Activated CD4-positive, CD25-positive, alpha-beta regulatory T cell treated with anti-CD3 and anti-CD28 coated beads, Interleukin-2, amount 50 U/mL, for 16 hours (primary cell): ENCODE data around the gene TMEM132C.

ENCODE experiments used
- DNase-seq: peaks from one replicate; pipeline ENCODE4 v3.0.0-alpha.2; 2020; ENCODE audit warnings: low read depth, low spot score

The TMEM132C gene

DNA sequence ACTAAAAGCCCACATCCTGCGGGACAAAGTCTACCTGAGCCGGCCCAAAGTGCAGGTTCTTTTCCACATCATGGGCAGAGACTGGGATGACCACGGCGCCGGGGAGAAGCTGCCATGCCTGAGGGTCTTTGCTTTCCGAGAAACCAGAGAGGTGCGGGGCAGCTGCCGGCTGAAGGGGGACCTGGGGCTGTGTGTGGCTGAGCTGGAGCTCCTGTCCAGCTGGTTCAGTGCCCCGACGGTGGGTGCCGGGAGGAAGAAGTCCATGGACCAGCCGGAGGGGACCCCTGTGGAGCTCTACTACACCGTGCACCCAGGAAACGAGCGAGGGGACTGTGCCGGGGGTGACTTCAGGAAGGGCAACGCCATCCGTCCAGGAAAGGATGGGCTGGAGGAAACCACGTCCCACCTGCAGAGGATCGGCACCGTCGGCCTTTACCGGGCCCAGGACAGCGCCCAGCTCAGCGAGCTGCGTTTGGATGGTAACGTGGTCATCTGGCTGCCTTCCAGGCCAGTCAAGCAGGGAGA, 148.1 kb downstream of the TMEM132C start:
- DNase-seq = no peak

DNA sequence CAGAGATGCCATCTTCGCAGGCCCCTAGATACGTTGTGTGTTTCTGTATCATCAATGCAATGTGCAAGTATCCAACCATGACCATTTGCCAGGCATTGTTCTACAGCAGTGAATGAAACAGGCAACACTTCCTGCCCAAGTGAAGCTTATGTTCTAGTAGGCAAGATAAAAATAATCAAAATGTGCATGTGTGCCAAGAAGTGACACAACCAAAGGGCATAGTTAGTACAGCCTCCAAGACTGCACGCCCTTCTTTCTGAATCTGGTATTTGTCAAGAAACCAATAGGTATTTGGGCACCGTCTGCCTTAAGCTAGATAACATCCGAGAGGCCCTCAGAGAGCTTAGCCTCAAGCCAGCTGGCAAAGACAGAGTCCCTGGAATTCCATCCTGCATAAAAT, 152.0 kb downstream of the TMEM132C start:
- DNase-seq = no peak

DNA sequence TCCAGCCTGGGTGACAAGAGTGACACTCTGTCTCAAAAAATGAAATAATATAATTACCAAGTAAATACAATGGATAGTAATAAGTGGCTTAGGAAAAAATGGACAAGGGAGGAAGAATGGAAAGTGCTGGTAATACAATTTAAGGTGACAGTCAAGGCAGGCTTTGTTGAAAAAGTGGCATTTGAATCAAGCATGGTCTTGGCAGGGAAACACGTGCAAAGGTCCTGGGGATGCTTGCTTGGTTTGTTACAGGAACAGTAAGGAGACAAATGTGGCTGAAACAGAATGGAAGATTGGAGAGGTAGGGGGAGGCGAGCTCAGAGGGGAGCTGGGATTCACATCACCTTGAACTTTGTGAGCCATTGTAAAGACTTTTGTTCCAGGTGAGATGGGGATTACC, 153.2 kb downstream of the TMEM132C start:
- no peak for DNase-seq

DNA sequence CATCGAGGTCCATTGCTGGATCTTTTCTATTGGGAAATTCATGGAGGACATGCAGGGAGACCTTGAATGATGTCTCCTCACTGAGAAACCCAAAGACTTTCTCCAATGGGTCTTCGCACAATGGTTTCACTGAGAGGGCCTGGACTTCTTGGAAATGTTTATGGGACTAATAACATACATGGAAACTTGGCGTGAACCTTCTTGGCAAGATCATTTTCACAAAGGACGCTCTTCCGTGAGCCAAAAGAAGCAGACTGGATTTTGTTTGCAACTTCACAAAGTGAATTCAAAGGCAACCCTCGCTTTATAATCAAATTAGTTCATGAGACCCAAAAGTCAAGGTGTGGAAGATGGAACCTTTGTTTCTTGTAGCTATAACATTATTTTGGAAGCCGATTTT, 154.4 kb downstream of the TMEM132C start:
- no peak for DNase-seq

DNA sequence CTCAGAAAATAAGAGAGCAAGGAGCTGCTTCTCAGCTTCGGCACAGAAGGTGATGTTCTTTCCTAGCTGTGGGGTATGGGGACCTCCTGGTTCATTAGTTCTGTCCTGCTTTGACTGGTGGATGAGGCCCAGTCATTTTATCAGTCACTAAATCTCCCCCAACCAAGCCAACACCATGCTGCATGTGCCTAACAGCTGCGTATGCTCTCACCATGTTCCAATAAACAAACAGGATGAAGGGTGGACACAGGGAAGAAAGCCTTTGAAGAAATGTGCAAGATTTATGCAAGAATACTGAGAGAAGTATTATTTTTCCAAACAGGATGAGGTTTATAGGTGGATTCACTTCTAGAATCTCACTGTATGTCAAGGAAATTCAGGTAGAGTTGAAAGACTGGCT, 156.2 kb downstream of the TMEM132C start:
- no peak for DNase-seq

DNA sequence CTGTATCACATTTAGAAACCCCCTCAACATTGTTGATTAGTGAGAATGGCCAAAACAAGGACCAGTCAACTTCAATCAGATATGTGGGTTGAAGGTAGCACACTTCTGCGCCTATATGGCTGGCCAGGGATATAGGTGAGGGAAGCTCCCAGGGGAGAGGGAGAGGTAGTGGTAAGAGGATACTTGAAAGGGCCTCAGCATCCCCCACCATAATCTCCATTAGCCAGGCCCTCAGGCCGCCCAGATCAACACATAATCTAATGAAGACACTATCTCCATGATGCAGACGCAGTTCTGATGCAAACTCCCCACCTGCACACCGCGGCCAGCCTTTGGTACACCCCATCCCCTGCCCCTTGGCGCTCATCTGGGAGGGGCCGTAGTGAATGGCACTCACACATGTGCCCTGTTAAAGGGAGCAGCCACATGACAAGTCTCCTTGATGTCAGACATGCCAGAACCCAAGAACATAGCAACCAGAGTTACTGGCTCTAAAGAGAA, 158.0 kb downstream of the TMEM132C start:
- no peak for DNase-seq

DNA sequence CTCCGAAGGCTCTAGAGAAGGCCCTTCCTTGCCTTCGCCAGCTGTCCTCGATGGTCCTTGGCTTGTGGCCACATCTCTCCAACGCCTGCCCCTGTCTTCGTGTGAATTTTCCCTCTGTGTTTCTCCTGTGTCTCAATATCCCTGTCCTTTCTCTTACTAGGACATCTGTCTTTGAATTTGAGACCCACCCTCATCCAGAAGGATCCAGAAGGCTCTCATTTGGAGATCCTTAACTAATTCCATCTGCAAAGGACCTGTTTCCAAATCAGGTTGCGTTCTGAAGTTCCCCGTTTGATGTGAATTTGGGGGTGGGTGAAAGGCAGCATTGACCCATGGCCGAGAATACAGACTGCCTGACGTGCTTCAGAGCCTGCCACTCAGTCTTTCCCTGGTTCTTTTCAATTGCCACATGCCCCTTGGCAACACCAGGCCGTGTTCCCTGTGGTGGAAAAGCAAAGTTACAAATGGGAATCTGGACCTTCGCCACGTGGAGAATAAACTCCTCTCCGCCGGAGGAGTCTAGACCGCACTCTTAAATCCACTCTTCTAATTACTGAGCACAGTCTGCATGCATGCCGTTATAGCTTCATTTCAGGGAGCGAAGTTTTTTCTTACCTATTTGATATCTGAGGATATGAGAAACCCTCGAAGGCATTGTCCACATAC, 158.8 kb downstream of the TMEM132C start:
- no peak for DNase-seq

DNA sequence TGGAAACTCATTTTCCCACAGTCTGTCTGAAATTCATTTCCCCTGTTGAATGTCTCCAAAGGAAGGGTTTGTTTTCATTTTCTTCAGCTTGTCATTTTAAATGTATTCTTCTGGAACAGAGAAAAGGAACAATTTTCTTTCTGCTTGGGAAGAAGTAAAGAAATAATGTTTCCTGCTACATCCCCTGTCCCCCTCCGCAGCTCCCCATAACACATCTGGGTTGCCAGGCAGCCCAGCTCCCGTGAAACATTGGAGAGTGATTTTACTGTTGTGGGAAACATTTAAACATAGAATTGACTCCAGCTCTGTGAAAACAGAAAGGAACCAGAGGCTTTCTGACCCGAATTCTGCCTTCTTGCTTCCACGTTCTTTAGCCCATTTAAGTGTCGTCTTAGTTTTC, 159.5 kb downstream of the TMEM132C start:
- DNase-seq = no peak

DNA sequence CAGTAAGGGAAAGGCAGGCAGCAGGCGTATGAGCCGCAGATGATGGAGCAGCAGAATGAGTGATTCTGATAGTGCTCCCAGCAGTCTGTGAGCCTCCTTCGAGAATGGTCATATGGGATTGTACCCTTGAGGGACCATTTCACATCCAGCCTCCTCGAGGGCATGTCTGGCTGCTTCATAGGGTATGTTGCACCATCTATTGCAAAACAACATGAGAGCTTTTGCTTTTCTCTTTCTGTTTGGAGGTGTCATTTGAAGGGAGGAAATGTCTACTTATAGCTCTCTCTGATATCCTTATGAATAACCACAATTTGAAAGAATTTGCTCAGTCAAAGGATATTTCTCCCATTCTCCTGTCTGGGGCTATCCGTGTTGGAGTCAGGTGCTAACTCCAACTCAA, 172.8 kb downstream of the TMEM132C start:
- no peak for DNase-seq

DNA sequence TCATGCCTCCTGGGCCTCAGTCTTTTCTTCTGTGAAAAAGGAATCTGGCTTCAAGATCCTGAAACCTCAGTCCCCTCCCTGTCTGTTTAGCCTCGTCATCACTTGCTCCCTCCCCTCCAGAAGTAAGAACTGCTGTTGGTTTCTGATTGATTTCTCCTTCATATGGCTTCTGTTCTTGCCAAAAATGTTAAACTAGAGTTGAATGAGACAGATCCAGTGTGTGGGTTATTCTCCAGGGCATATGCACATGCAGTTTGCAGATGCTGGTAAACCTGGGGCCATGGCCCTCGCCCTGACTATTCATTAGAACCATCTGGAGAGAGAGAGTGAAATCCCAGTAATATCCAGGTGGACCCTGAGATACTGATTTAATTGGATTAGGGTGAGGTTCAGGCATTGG, 175.1 kb downstream of the TMEM132C start:
- DNase-seq = no peak

DNA sequence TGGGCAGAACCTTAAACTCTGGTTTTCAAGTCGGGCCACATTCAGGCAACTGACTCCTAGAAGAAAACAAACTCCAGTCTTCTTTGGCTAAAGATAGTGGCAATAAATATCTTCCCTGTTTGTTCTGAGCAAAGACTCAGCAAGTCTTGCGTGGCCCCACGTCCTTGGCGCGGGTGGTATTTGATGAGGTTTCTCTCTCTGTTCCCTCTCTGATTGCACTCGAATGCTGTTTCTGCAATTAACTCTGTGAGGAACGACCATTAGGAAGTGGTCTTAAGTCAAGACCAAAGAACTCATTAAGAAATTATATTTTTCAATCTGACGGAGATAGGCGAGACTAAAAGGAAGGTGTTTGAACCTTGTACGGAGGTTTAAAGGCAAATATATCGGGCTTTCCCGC, 177.6 kb downstream of the TMEM132C start:
- no peak for DNase-seq

DNA sequence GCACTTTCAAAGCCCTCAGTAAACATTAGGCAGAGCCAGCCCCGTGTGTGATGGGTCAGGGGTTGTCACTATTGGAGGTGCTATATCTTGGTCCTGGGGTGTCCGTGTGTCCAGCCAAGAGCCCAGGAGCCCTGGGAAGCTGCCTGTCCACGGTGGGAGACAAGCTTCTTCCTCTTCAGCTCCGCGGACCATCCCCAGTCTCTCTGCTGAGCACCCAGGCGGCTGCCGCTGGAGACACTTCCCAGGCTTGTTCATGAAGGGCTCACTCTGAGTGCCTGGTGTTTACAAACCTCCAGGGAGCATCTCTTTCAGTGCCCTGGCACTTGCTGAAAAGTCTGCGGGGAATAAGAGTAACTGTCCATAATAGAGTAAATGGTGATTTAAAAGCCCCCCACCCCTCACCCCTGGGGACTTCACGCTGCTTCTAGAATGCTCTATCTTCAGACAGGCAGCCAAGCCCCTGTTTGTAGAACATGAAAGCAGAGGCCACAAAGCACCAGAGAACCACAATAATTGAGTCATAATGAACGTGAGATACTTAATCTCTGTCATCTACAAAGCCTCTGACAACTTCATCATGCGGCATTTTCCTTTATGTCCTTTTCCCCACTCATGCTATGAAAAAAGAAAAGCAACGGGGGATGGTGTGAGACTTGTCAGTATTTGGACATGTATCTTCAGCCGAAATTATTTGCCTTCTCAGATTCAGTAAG, 178.6 kb downstream of the TMEM132C start:
- no peak for DNase-seq

DNA sequence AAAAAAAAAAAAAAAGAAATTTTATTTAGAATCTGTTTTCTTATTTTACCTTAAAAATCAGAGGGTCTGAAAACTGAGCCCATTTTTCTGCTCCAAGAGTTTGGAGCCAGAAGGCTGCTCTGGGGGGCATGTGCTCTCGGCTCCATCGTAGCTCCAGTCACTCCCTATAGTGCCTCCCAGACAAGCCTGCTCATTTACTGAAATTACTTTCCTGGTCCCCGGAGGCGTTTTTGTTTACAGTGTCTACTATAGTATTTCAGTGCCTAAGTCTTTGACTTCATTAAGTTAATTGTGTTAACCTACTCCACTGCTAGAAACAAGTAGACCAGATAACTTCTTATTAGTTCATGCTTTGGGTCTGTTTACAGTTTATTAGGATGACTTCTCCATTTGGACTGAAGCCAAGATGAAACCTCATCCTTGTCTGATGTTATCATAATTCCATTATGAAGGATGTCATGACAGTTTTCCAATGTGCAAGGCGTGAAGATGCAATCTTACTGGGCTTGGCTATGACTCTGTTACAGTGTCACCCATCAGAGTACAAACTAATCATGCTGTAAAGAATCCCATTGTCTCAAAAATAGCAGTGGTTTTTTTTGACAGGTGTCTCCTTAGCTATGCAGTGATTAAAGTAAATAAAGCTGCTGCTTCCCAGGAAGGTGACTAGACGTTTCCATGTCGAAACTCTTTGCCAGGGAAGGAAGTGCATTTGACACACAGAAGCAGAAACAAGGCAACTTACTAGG, 182.3 kb downstream of the TMEM132C start:
- no peak for DNase-seq

DNA sequence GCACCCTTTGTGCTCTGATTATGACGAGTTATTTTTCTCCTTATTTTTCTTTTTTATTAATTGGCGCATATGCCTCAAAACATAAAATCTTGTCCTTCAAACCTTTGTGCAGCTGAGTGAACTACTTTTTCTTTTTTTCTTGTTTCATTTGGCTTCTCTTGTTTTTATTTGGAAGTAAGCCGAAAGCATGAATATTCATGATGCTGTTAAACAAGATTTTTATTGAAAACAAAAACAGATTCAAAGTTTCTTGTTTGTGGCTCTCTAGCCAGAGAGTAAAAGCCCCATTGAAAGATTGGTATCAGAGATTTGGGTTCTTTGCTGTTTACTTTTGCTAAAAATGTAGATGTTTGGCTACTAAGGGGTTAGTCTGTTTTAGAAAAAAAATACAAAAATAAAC, 183.8 kb downstream of the TMEM132C start:
- no peak for DNase-seq

DNA sequence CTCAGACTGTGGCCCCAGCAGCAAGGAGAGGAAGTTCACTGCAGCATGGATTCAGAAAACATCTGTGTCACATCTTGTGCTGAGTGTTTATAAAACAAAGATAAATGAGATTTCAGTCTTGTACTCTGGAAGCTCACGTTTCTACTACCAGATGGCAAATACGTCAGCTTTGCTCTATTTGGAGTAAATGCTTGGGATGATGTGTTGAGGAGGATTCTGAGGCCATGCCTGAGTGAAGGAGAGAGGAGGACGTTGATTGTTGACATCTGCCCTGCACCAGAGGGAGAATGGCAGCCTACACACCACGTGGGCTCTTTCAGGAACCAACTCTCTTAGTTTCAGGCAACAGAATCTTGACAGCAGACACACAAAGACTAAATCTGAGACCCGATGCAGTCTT, 188.9 kb downstream of the TMEM132C start:
- DNase-seq = no peak

DNA sequence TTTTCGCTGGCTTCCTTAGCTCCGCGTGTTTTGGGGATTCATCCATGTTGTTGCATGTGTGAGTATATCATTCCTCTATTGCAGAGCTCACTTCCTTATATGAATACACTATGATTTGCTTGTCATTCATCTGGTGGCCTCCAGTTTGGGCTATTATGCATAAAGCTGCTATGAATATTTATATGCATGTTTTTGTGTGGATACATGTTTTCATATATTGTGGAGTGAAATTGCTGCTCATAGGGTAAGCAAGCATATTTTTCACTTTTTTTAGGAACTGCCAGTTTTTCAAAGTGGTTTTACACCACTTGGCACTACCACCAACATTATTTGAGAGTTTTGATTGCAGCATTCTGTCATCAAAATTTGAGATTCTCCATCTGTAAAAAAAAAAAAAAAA, 190.0 kb downstream of the TMEM132C start:
- DNase-seq = no peak

DNA sequence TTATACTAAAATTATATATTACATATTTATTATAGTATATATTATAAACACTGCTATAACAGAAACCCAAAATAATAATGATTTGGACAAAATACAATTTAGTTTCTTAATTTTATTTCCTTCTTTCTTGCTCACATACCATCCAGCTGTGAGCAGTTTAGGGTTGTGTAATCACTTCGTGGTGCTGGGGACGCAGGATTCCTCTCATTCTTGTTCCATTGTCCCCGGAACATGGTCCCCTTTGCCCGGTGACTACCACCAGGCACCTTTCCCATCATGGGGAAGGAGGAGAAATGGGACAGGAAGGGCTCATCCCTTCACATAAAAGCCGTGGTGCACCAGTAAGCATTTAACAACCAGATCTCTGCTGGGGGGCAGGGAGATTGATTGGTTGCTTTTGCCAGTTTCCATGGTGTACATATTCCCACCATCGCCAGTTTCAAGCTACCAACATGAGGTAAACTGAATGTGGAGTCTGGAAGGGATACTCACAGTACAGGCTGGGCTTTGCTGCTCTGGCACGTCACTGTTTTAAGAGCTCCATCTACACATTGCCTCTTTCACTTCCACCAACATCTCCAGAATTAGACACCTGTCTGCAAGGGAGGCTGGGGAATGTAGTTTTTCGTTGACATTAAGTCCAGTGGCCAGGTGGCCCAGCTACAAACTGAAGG, 191.5 kb downstream of the TMEM132C start:
- DNase-seq = no peak

DNA sequence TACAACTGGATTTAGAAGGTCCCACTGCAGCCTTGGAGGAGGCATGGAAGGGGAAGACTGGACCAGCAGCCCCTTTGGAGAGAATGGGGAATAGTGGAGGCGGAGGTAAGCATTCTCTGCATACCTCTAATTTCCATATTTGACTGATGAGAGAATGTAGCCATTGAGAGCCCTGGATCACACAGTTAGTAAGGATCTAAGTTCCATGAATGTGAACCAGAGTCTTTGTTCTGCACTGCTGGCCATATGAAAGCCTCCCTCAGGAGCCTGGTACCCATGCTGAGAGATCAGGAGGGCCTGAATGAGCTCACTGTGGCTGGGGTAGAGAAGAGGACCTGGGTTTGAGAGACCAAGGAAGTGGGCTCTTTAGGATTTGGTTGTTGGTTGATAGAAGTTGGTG, 192.1 kb downstream of the TMEM132C start:
- DNase-seq = no peak

DNA sequence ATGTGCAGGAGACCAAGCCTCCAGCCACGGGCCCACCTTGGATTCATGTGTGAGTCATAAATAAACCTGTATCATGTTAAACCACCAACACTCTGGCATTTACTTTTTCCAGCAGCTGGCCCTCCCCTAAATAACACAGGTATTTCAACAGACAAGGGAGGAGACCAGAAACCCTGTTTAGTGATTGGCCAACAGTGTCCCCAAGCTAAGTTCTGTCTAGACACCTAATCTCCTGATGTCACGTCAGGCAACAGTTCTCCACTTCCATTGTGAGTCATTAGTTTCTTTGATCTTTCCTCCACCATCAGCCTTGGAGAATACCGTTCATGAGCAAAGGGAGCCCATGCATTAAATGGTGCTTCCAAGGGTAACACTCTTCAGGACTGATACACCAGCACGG, 196.9 kb downstream of the TMEM132C start:
- no peak for DNase-seq

DNA sequence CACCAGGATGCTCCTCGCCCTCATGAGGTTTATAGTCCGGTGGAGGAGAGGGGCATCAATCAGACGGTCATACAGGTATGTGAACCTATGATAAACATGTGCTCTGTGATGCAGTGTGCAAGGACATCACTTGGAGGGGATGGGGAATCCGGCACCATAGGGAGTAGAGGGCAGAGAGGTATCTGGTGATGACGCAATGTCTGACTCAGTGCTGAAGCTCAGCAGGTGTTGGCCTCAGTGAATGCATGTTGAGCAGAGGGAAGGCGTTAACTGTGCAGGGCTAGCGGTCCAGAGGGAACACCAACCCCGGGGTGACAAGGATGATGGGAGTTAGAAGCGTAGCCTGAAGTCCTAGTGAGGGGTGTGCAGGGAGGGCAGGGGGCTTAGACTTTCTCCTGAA, 200.9 kb downstream of the TMEM132C start:
- DNase-seq = no peak

DNA sequence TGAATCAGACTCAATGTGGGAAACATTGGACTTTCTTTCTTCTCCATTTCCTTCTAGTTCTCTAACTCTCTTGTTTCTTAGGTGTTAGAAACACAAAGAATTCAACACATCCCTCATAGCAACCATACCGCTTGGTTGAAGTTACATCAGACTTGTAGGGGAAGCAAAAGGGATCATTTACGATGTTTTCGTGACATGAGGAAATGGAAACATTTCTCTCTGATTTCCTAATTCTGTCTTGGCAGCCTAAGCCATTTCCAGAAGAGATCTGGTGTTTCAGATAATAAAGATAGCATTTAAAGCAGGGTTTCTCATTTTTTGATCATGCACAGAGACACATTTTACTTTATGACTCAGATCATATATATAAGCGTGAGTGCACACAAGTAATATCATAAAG, 202.0 kb downstream of the TMEM132C start:
- no peak for DNase-seq

DNA sequence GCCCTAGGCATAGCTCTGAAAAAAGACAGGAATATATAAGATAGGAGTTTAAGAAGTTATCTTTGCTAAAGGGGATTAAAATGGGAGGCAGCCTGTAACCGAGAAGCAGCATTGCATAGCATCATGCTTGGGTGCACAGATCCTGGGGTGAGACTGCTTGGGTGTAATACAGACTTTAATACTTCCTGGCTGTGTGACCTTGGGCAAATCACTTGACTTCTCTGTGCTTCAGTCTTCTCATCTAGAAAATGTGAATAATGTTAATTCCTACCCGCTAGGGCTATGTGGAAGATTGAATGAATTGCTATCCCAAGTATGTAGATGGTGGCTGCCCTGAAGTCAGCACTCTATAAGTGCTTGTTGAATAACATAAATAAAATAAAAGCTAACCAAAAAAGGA, 204.5 kb downstream of the TMEM132C start:
- no peak for DNase-seq
